Effector memory CD8-positive, alpha-beta T cell (primary cell): Measurements from ENCODE around the gene SETX.

Source experiments
- ATAC-seq: fragments of 150-1000 bp; cut with Tn5 transposase; replicated peaks from 2 replicates; pipeline ENCODE4 v1.10.0; 2021; ENCODE audit warnings: mild to moderate bottlenecking, moderate library complexity
- DNase-seq, 3 experiments: peaks; one replicate each; pipeline ENCODE4 v3.0.0; 2021
- H3K27ac Mint-ChIP-seq, 2 donors: one replicate each; pipeline ENCODE4 v1.8.0; 2022; ENCODE audit warnings: mild to moderate bottlenecking in 2 of 2, mixed read lengths in 2 of 2, moderate library complexity in 2 of 2
- H3K27me3 Mint-ChIP-seq, 2 donors: one replicate each; pipeline ENCODE4 v1.8.0; 2022; ENCODE audit warnings: mixed read lengths in 2 of 2
- H3K36me3 Mint-ChIP-seq: one replicate; pipeline ENCODE4 v1.8.0; 2022; ENCODE audit warnings: mild to moderate bottlenecking, moderate library complexity, mixed read lengths; ENCODE audit not compliant: insufficient read depth
- H3K4me1 Mint-ChIP-seq, 2 donors: one replicate each; pipeline ENCODE4 v1.8.0; 2022; ENCODE audit warnings: low read depth in 2 of 2, mixed read lengths in 2 of 2
- H3K4me3 Mint-ChIP-seq, 2 donors: one replicate each; pipeline ENCODE4 v1.8.0; 2022; ENCODE audit warnings: mild to moderate bottlenecking in 2 of 2, mixed read lengths in 2 of 2, moderate library complexity in 2 of 2
- H3K9me3 Mint-ChIP-seq, 2 donors: one replicate each; pipeline ENCODE4 v1.8.0; 2022; ENCODE audit warnings: mixed read lengths in 2 of 2

Gene SETX

GRCh38 chr9:132238992-132239391, 115.8 kb downstream of the SETX start:
- peaks cover 16 to 21% of the 10 kb centered on the region in 2 donors for H3K4me1 Mint-ChIP-seq
- H3K36me3 Mint-ChIP-seq = peaks cover 10% of the 10 kb centered on the region
- H3K27ac Mint-ChIP-seq = no peak overlapping the region
- no peaks in the 10 kb centered on the region for H3K9me3 Mint-ChIP-seq
- no peak for DNase-seq
- H3K27me3 Mint-ChIP-seq = peaks cover 15 to 25% of the 10 kb centered on the region in 2 donors
- H3K4me3 Mint-ChIP-seq = no peak overlapping the region
- no peak for ATAC-seq

DNA sequence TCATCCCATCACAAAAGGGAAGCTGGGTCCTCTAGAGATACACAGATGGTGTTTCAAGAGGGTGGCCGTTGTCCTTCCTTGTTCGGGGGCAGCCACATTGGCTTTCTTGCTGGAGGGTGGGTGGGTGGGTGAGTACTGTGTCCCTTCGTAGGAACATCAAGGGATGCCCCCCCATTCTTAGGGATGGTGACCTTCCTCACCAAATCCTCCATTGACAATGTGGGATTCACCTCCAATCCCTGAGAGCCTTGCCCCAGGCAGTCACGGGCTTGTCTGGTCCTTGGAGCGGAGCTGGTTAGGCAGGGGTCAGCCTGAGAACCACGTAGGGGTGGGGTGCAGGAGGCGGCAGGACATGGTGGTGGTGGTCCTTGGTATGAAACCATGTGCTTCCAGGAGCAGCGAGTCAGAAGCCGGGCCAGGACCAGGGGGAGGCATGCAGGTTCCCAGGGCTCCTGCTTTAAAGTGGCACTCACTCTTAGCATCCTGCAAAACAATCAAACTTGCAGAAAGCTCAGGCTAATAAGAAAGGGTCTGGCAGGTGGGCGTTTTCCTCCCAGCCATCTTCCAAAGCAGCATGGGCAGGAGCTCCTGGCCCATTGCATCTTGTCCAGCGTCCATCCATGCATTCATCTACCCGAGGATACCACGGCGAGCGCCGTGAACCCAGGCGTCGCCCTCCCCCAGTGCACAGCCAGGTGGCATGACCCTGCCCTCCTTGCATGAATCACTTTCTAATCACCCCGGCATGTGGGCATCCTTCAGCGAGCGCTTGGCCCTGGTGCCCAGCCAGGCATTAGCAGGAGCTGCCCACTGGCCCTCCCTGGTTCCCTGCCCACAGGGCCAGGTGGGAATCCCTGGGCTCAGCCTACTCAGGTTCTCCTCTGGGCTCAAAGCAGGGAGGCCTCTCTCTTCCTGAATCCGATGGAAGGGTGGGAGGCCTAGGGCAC, 116.5 kb downstream of the SETX start:
- H3K27ac Mint-ChIP-seq = no peak overlapping the region
- peaks cover 10% of the 10 kb centered on the region for H3K36me3 Mint-ChIP-seq
- no peak overlapping the region for H3K4me3 Mint-ChIP-seq
- DNase-seq = no peak
- H3K27me3 Mint-ChIP-seq = peaks cover 15 to 28% of the 10 kb centered on the region in 2 donors
- H3K4me1 Mint-ChIP-seq = peaks cover 16 to 21% of the 10 kb centered on the region in 2 donors
- no peak for ATAC-seq
- no peaks in the 10 kb centered on the region for H3K9me3 Mint-ChIP-seq

GRCh38 chr9:132237481-132237880, 117.3 kb downstream of the SETX start:
- Mint-ChIP-seq H3K4me1 (peaks cover 12 to 19% of the 10 kb centered on the region in 2 donors), H3K9me3 (no peaks in the 10 kb centered on the region), H3K36me3 (peaks cover 7% of the 10 kb centered on the region), H3K27ac (no peak overlapping the region), H3K4me3 (no peak overlapping the region), H3K27me3 (peaks cover 20 to 35% of the 10 kb centered on the region in 2 donors)
- DNase-seq (no peak), ATAC-seq (no peak)

DNA sequence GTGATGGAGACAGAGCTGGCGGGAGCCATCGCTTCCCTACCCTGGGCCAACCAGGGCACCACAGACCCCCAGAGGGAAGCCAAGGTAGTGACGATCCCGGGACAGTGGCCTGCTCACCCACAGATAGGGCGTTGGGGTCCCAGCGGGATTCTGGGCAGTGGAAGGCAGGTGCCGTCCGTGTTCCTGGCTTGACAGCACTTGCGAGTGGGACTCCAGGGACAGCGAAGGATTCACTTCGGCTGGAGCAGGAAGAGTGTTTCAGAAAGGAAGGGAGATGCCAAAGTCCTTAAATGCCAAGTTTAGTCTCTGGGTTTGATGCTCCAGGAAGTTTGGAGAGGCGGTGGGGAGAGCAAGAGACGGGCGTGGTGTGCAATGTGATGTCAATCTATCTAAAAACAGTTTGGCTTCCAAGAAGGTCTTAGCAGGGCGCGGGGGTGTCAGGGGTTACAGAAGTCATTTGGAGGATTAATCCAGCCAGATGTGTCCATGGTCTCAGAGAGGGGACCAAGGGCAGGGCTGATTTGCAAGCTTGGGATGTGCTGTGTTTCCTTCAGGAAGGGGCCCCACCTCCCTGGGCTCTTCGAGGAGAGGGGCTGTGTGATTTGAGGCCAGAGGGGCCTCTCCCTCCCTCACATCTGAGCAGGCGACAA, 118.0 kb downstream of the SETX start:
- Mint-ChIP-seq H3K4me3 (no peak overlapping the region), H3K4me1 (peaks cover 9 to 16% of the 10 kb centered on the region in 2 donors)
- no peak for DNase-seq

GRCh38 chr9:132235894-132236661, 118.7 kb downstream of the SETX start:
- H3K36me3 Mint-ChIP-seq = peaks cover under 1% of the 10 kb centered on the region
- DNase-seq = peak; percentile 79 to 81 (median 79)
- H3K4me1 Mint-ChIP-seq = peaks cover 6 to 14% of the 10 kb centered on the region in 2 donors
- H3K27ac Mint-ChIP-seq = no peak overlapping the region
- H3K27me3 Mint-ChIP-seq = peaks cover 20 to 35% of the 10 kb centered on the region in 2 donors
- H3K4me3 Mint-ChIP-seq = no peak overlapping the region
- H3K9me3 Mint-ChIP-seq = no peaks in the 10 kb centered on the region
- ATAC-seq = no peak

More for the DNA sequence above, 118.0 kb downstream of the SETX start:
- no peak for ATAC-seq
- Mint-ChIP-seq H3K27ac (no peak overlapping the region), H3K36me3 (peaks cover 4% of the 10 kb centered on the region), H3K9me3 (no peaks in the 10 kb centered on the region), H3K27me3 (peaks cover 20 to 35% of the 10 kb centered on the region in 2 donors)

- peaks cover 6 to 11% of the 10 kb centered on the region in 2 donors for H3K4me1 Mint-ChIP-seq
- DNase-seq (no peak), ATAC-seq (no peak)
- H3K36me3 Mint-ChIP-seq = no peaks in the 10 kb centered on the region
- H3K27ac Mint-ChIP-seq = no peak overlapping the region
- no peak overlapping the region for H3K4me3 Mint-ChIP-seq
- H3K9me3 Mint-ChIP-seq = no peaks in the 10 kb centered on the region
- peaks cover 20 to 35% of the 10 kb centered on the region in 2 donors for H3K27me3 Mint-ChIP-seq
Observed at GRCh38 chr9:132235125-132235524, 119.7 kb downstream of the SETX start.

DNA sequence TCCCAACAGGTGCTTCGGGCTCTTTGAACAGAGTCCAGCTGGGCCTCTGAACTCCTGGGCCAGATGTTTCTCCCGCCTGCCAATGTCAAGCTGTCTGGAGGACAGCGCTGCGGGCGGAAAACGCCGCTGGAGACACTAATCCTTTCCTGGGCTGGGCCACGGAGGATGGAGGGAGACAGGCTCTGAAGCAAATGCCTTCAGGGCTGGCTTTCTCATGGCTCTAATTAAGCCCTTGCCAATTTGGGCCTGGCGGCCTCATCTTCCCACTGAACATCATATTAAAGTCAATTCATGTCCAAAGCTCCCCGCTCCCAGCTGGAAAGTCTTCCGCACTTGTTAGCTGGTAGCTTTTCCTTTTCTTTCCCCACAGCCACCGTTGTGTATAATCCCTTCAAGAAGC, 120.3 kb downstream of the SETX start:
- Mint-ChIP-seq H3K4me3 (no peak overlapping the region), H3K9me3 (no peaks in the 10 kb centered on the region), H3K4me1 (peaks cover 6 to 9% of the 10 kb centered on the region in 2 donors), H3K27me3 (peaks cover 20 to 35% of the 10 kb centered on the region in 2 donors), H3K27ac (no peak overlapping the region), H3K36me3 (no peaks in the 10 kb centered on the region)
- DNase-seq (no peak), ATAC-seq (no peak)

GRCh38 chr9:132233138-132233537, 121.6 kb downstream of the SETX start:
- no peak overlapping the region for H3K27ac Mint-ChIP-seq
- H3K36me3 Mint-ChIP-seq = no peaks in the 10 kb centered on the region
- H3K4me1 Mint-ChIP-seq = peaks cover 6 to 9% of the 10 kb centered on the region in 2 donors
- H3K4me3 Mint-ChIP-seq = no peak overlapping the region
- H3K27me3 Mint-ChIP-seq = peaks cover 20 to 35% of the 10 kb centered on the region in 2 donors
- ATAC-seq = no peak
- H3K9me3 Mint-ChIP-seq = no peaks in the 10 kb centered on the region
- no peak for DNase-seq

- Mint-ChIP-seq H3K4me3 (no peak overlapping the region), H3K9me3 (no peaks in the 10 kb centered on the region), H3K4me1 (peaks cover 6 to 9% of the 10 kb centered on the region in 2 donors), H3K27ac (no peak overlapping the region), H3K36me3 (no peaks in the 10 kb centered on the region), H3K27me3 (peaks cover 20 to 35% of the 10 kb centered on the region in 2 donors)
- no peak for DNase-seq
- ATAC-seq = no peak
Observed at GRCh38 chr9:132232522-132232921, 122.3 kb downstream of the SETX start.

DNA sequence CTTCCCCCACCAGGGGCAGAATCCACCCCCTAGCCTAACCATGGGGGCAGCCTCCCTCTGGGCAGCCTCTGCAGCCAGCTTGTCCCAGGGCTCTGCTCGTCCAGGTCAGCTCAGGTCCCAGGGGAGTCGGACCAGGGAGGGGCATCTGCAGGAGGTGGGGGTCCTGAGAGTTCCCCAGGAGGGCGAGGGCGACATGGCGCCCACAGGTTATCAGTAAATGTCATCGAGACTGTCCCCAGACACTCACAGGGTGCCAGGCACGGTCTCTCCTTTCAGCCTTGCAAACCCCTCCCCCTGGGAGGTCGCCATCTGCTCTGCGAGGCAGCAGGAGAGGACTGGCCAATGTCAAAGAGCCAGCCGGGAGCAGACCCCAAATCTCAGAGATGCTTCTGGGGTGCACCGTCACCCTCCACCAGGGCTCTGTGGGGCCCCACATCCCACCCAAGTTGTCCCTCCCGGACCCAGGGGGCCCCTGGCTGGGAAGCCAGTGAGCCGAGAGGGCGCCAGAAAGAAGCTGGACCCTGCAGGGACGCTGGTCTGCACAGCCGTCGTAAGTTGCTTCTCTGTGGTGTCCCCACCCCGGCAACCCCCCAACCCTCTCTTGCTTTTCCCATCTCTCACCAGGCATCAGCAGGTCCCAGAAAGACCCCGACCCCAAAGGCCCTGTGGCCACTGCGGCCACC, 123.6 kb downstream of the SETX start:
- no peak overlapping the region for H3K27ac Mint-ChIP-seq
- DNase-seq (no peak), ATAC-seq (no peak)
- no peak overlapping the region for H3K4me3 Mint-ChIP-seq
- H3K36me3 Mint-ChIP-seq = no peaks in the 10 kb centered on the region
- peaks cover 2 to 3% of the 10 kb centered on the region in 2 donors for H3K4me1 Mint-ChIP-seq
- peaks cover 20 to 32% of the 10 kb centered on the region in 2 donors for H3K27me3 Mint-ChIP-seq
- no peaks in the 10 kb centered on the region for H3K9me3 Mint-ChIP-seq

- ATAC-seq = no peak
- Mint-ChIP-seq H3K9me3 (no peaks in the 10 kb centered on the region), H3K27me3 (peaks cover 15 to 26% of the 10 kb centered on the region in 2 donors), H3K36me3 (no peaks in the 10 kb centered on the region), H3K27ac (no peak overlapping the region), H3K4me1 (peaks cover 2% of the 10 kb centered on the region in 2 donors), H3K4me3 (no peak overlapping the region)
- DNase-seq = no peak
Observed at GRCh38 chr9:132230605-132231004, 124.2 kb downstream of the SETX start.

DNA sequence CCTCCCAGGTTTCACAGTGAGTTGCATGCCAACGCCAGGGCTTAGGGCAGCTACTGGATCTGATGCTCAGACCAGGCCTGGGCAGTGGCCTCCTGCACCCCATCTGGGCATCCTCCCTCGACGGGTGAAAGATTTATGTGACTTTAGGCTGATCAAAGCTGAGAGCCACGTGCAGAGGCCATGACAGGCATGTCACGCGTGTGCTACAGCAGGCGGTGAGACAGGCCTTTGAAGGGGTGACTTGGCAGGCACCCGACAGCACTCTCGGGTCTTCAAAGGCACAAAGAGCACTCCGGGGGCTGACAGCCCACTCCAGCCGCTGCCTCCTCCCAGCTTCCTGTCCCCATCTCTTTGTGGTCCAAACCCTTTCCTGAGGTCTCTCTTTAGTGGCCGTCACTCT, 126.7 kb downstream of the SETX start:
- Mint-ChIP-seq H3K27me3 (peaks cover 3 to 4% of the 10 kb centered on the region in 2 donors), H3K36me3 (peaks cover 3% of the 10 kb centered on the region), H3K9me3 (no peaks in the 10 kb centered on the region), H3K4me3 (no peak overlapping the region), H3K4me1 (no peaks in the 10 kb centered on the region), H3K27ac (no peak overlapping the region)
- DNase-seq (no peak), ATAC-seq (no peak)
